HEK293 (cell line): ENCODE data around the gene MTUS2.

Experiments used
- CTCF ChIA-PET: fragments of 350-600 bp; formaldehyde crosslinking; extraction: SDS; loops from one replicate; lab custom pipeline; 2021; ENCODE audit warnings: antibody characterized with exemption; lab: Yijun Ruan, JAX
- POLR2A ChIA-PET: fragments of 300-600 bp; formaldehyde crosslinking; extraction: SDS; loops from one replicate; lab custom pipeline; 2020; ENCODE audit warnings: antibody characterized with exemption, inconsistent platforms; lab: Yijun Ruan, JAX
- H3K27ac ChIP-seq: fragments of 200-500 bp; sonication (Bioruptor generic); 2 replicates; pipeline ENCODE4 v1.5.1; 2014; ENCODE audit warnings: low read depth, low read length, control low read depth, inconsistent platforms; ENCODE audit errors: extremely low read depth
- H3K36me3 ChIP-seq, 2 experiments: fragments of 200-500 bp in 1 of 2; sonication (Bioruptor generic) in 1 of 2; 1 replicate in 1 of 2; 2 replicates in 1 of 2; pipeline ENCODE4 v1.5.1; 2014 to 2017; ENCODE audit warnings: inconsistent platforms in 2 of 2, low read length in 2 of 2; ENCODE audit not compliant: control insufficient read depth in 2 of 2, insufficient read depth in 1 of 2
- H3K4me1 ChIP-seq: fragments of 200-500 bp; sonication (Bioruptor generic); 2 replicates; pipeline ENCODE4 v1.5.1; 2014; ENCODE audit warnings: mild to moderate bottlenecking, low read length, inconsistent platforms; ENCODE audit not compliant: control insufficient read depth, insufficient read depth
- H3K4me3 ChIP-seq: 2 replicates; pipeline ENCODE4 v1.5.1; 2011; ENCODE audit warnings: low read depth, mild to moderate bottlenecking, control low read depth, low read length, moderate library complexity
- H3K9me3 ChIP-seq: fragments of 200-500 bp; sonication (Bioruptor generic); 2 replicates; pipeline ENCODE4 v1.5.1; 2014; ENCODE audit warnings: low read depth, low read length, inconsistent platforms; ENCODE audit not compliant: control insufficient read depth, insufficient read depth
- KLF8 ChIP-seq: fragments of 450-650 bp; formaldehyde crosslinking; IDR thresholded peaks from 2 replicates; pipeline ENCODE4 v1.5.1; 2016; ENCODE audit warnings: missing biosample characterization, missing genetic modification characterization
- MYNN ChIP-seq: fragments of 450-650 bp; formaldehyde crosslinking; IDR thresholded peaks from 2 replicates; pipeline ENCODE4 v1.5.1; 2016; ENCODE audit warnings: missing biosample characterization, missing genetic modification characterization, borderline replicate concordance
- SP2 ChIP-seq: fragments of 450-650 bp; formaldehyde crosslinking; IDR thresholded peaks from 2 replicates; pipeline ENCODE4 v1.5.1; 2016; ENCODE audit warnings: missing biosample characterization, missing genetic modification characterization
- TCF7L2 ChIP-seq: IDR thresholded peaks from 2 replicates; pipeline ENCODE4 v1.6.1; 2011; ENCODE audit warnings: low read depth, mild to moderate bottlenecking, inconsistent platforms, low read length, moderate library complexity, borderline replicate concordance
- ZNF132 ChIP-seq: fragments of 450-650 bp; formaldehyde crosslinking; IDR thresholded peaks from 2 replicates; pipeline ENCODE4 v1.5.1; 2017; ENCODE audit warnings: missing biosample characterization, missing genetic modification characterization, borderline replicate concordance
- ZNF16 ChIP-seq: fragments of 450-650 bp; formaldehyde crosslinking; IDR thresholded peaks from 2 replicates; pipeline ENCODE4 v1.5.1; 2016; ENCODE audit warnings: low read depth, missing biosample characterization, missing genetic modification characterization
- ZNF202 ChIP-seq: fragments of 450-650 bp; formaldehyde crosslinking; IDR thresholded peaks from 2 replicates; pipeline ENCODE4 v1.5.1; 2016; ENCODE audit warnings: missing biosample characterization, missing genetic modification characterization, borderline replicate concordance
- ZNF214 ChIP-seq: fragments of 450-650 bp; formaldehyde crosslinking; IDR thresholded peaks from 2 replicates; pipeline ENCODE4 v1.5.1; 2017; ENCODE audit warnings: missing biosample characterization, mild to moderate bottlenecking, missing genetic modification characterization, borderline replicate concordance
- ZNF23 ChIP-seq: fragments of 450-650 bp; formaldehyde crosslinking; IDR thresholded peaks from 2 replicates; pipeline ENCODE4 v1.5.1; 2016; ENCODE audit warnings: missing biosample characterization, missing genetic modification characterization, borderline replicate concordance
- ZNF26 ChIP-seq: fragments of 450-650 bp; formaldehyde crosslinking; IDR thresholded peaks from 2 replicates; pipeline ENCODE4 v1.5.1; 2016; ENCODE audit warnings: missing biosample characterization, missing genetic modification characterization
- ZNF416 ChIP-seq: fragments of 450-650 bp; formaldehyde crosslinking; IDR thresholded peaks from 2 replicates; pipeline ENCODE4 v1.5.1; 2016; ENCODE audit warnings: missing biosample characterization, missing genetic modification characterization
- ZNF426 ChIP-seq: fragments of 450-650 bp; formaldehyde crosslinking; IDR thresholded peaks from 2 replicates; pipeline ENCODE4 v1.5.1; 2017; ENCODE audit warnings: missing biosample characterization, missing genetic modification characterization, mild to moderate bottlenecking, inconsistent platforms, moderate library complexity
- ZNF48 ChIP-seq: fragments of 450-650 bp; formaldehyde crosslinking; IDR thresholded peaks from 2 replicates; pipeline ENCODE4 v1.5.1; 2016; ENCODE audit warnings: missing biosample characterization, missing genetic modification characterization
- ZNF501 ChIP-seq: fragments of 450-650 bp; formaldehyde crosslinking; IDR thresholded peaks from 2 replicates; pipeline ENCODE4 v1.5.1; 2016; ENCODE audit warnings: missing biosample characterization, missing genetic modification characterization
- ZNF530 ChIP-seq: fragments of 450-650 bp; formaldehyde crosslinking; IDR thresholded peaks from 2 replicates; pipeline ENCODE4 v1.5.1; 2016; ENCODE audit warnings: low read depth, missing biosample characterization, missing genetic modification characterization
- ZNF544 ChIP-seq: fragments of 450-650 bp; formaldehyde crosslinking; IDR thresholded peaks from 2 replicates; pipeline ENCODE4 v1.5.0; 2017; ENCODE audit warnings: missing biosample characterization, missing genetic modification characterization
- ZNF561 ChIP-seq: fragments of 450-650 bp; IDR thresholded peaks from 2 replicates; pipeline ENCODE4 v1.5.1; 2018; ENCODE audit warnings: missing biosample characterization, missing genetic modification characterization, borderline replicate concordance
- ZNF629 ChIP-seq: fragments of 450-650 bp; formaldehyde crosslinking; IDR thresholded peaks from 2 replicates; pipeline ENCODE4 v1.5.1; 2017; ENCODE audit warnings: missing biosample characterization, missing genetic modification characterization
- ZNF660 ChIP-seq: fragments of 450-650 bp; IDR thresholded peaks from 2 replicates; pipeline ENCODE4 v1.5.1; 2018; ENCODE audit warnings: missing biosample characterization, mild to moderate bottlenecking, missing genetic modification characterization
- ZNF707 ChIP-seq: fragments of 450-650 bp; formaldehyde crosslinking; IDR thresholded peaks from 2 replicates; pipeline ENCODE4 v1.5.1; 2016; ENCODE audit warnings: missing biosample characterization, missing genetic modification characterization
- ZNF843 ChIP-seq: fragments of 450-650 bp; formaldehyde crosslinking; IDR thresholded peaks from 2 replicates; pipeline ENCODE4 v1.5.1; 2016; ENCODE audit warnings: missing biosample characterization, missing genetic modification characterization
- ZSCAN4 ChIP-seq: fragments of 450-650 bp; formaldehyde crosslinking; IDR thresholded peaks from 2 replicates; pipeline ENCODE4 v1.5.1; 2017; ENCODE audit warnings: missing biosample characterization, missing genetic modification characterization
- TF ChIP-seq, protein P1 (sequence below): fragments of 450-650 bp; formaldehyde crosslinking; IDR thresholded peaks from 2 replicates; pipeline ENCODE4 v1.5.1; 2016; ENCODE audit warnings: missing biosample characterization, missing genetic modification characterization

Gene MTUS2

GRCh38 chr13:29131159-29131558, 311.0 kb downstream of the MTUS2 start:
- ChIA-PET CTCF (no interaction called here), POLR2A (no interaction called here)

GRCh38 chr13:29131881-29132668, 311.9 kb downstream of the MTUS2 start:
- no peak overlapping the region for H3K4me3 ChIP-seq
- no peaks in the 10 kb centered on the region for H3K9me3 ChIP-seq
- ChIA-PET CTCF (no interaction called here), POLR2A (no interaction called here)
- H3K36me3 ChIP-seq = no peaks in the 10 kb centered on the region
- H3K27ac ChIP-seq = no peak overlapping the region
- no peaks in the 10 kb centered on the region for H3K4me1 ChIP-seq
- TF ChIP-seq ZNF501 (tag by site-specific recombination) = no peak
- TF ChIP-seq KLF8 (tag by site-specific recombination) = no peak
- no peak for TF ChIP-seq ZNF26 (tag by site-specific recombination)
- no peak for TF ChIP-seq SP2
- TF ChIP-seq ZNF544 = no peak
- TF ChIP-seq TCF7L2 = no peak
- no peak for TF ChIP-seq ZNF416 (tag by site-specific recombination)
- no peak for TF ChIP-seq ZNF48
- no peak for TF ChIP-seq ZSCAN4
- TF ChIP-seq MYNN (tag by site-specific recombination) = no peak
- TF ChIP-seq ZNF843 (tag by site-specific recombination) = no peak
- no peak for TF ChIP-seq ZNF202 (tag by site-specific recombination)
- TF ChIP-seq, protein P1, sequence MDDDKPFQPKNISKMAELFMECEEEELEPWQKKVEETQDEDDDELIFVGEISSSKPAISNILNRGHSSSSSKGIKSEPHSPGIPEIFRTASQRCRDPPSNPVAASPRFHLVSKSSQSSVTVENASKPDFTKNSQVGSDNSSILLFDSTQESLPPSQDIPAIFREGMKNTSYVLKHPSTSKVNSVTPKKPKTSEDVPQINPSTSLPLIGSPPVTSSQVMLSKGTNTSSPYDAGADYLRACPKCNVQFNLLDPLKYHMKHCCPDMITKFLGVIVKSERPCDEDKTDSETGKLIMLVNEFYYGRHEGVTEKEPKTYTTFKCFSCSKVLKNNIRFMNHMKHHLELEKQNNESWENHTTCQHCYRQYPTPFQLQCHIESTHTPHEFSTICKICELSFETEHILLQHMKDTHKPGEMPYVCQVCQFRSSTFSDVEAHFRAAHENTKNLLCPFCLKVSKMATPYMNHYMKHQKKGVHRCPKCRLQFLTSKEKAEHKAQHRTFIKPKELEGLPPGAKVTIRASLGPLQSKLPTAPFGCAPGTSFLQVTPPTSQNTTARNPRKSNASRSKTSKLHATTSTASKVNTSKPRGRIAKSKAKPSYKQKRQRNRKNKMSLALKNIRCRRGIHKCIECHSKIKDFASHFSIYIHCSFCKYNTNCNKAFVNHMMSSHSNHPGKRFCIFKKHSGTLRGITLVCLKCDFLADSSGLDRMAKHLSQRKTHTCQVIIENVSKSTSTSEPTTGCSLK (tag by site-specific recombination) = no peak
- TF ChIP-seq ZNF16 (tag by site-specific recombination) = no peak
- TF ChIP-seq ZNF707 = no peak
- TF ChIP-seq ZNF23 (tag by site-specific recombination) = no peak
- TF ChIP-seq ZNF660 (tag by site-specific recombination) = no peak
- TF ChIP-seq ZNF561 (tag by site-specific recombination) = no peak

More at GRCh38 chr13:29131159-29131558, 311.0 kb downstream of the MTUS2 start:
- H3K4me3 ChIP-seq = no peak overlapping the region
- H3K36me3 ChIP-seq = no peaks in the 10 kb centered on the region
- no peaks in the 10 kb centered on the region for H3K9me3 ChIP-seq
- H3K27ac ChIP-seq = no peak overlapping the region
- no peak for TF ChIP-seq ZNF530
- no peak for TF ChIP-seq ZNF629 (tag by site-specific recombination)
- no peak for TF ChIP-seq ZNF132 (tag by site-specific recombination)
- TF ChIP-seq ZNF214 (tag by site-specific recombination) = no peak
- TF ChIP-seq ZNF426 (tag by site-specific recombination) = no peak
- no peaks in the 10 kb centered on the region for H3K4me1 ChIP-seq
